Measurements from ENCODE around the gene GZMA.

DNA sequence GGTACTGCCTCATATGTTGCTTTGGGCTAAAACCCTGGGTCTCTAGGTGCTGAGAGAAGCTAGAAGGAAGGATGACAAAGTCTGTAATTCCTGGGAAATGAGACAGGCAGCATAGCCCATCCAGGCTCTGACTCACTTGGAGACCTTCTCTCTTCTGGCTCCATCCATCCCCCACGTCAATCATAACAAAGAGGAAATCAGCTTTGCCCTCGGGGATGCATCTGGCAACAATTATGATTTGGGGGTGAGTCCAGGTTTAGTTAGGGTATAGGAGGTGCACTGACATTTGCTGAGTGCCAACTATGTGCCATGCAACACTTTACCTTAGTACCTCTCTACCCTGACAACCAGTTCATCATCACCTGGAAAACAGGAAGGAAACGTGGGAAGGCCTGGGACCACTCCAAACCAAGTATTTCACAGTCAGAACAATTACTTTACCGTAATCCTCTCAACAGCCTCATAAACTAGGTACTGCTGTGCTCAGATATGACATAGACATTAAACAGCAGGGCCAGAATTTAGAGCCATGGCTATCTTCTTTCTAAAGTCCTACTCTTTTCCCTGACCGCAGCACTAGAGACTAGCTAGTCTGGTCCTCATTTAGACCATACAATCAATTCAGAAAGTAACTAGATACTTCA lies 39.1 kb upstream of the GZMA start:
- TF ChIP-seq, protein P1, sequence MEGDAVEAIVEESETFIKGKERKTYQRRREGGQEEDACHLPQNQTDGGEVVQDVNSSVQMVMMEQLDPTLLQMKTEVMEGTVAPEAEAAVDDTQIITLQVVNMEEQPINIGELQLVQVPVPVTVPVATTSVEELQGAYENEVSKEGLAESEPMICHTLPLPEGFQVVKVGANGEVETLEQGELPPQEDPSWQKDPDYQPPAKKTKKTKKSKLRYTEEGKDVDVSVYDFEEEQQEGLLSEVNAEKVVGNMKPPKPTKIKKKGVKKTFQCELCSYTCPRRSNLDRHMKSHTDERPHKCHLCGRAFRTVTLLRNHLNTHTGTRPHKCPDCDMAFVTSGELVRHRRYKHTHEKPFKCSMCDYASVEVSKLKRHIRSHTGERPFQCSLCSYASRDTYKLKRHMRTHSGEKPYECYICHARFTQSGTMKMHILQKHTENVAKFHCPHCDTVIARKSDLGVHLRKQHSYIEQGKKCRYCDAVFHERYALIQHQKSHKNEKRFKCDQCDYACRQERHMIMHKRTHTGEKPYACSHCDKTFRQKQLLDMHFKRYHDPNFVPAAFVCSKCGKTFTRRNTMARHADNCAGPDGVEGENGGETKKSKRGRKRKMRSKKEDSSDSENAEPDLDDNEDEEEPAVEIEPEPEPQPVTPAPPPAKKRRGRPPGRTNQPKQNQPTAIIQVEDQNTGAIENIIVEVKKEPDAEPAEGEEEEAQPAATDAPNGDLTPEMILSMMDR (IDR thresholded peaks at IDR 0.05), result no peak
- no peak for TF ChIP-seq POLR2A (IDR thresholded peaks at IDR 0.05)
